Measurements from ENCODE around the gene MIP. TPM values are rescaled to one million over a fixed set of nuclear protein-coding genes. Genes with fewer than 3 reads are reported as not detected.
"Not testable (repeated sequence)": the region's sequence is repeated elsewhere in the genome, so short reads cannot be mapped to it uniquely, and the experiment has no call there.

The MIP gene
- total RNA-seq, 1 donor from 2014 or later, result not detected

DNA sequence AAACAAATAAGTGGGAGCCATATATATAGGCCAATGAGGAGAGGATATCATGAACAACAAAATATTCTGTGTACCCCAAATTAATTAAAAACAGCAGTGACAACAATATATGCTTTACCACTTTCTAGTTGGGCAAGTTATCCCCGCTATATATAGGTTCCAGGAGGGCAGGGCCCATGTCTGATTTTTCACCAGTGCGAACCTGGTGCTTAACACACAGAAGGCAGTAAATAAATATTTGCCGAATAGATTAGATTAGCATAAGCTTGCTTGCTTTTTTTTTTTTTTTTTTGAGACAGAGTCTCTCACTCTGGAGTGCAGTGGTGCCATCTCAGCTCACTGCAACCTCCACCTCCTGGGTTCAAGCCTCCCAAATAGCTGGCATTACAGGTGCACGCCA is 3.4 kb upstream of the MIP start:
- H3K27me3 Mint-ChIP-seq, result peaks cover 21% of the 10 kb centered on the region
- H3K4me1 Mint-ChIP-seq (ENCODE audit: low read depth), result no peaks in the 10 kb centered on the region
- no peaks in the 10 kb centered on the region for H3K9me3 Mint-ChIP-seq (ENCODE audit: low read depth)
- no peak overlapping the region for H3K4me3 Mint-ChIP-seq (ENCODE audit: low read depth)
- TF ChIP-seq, protein P1, sequence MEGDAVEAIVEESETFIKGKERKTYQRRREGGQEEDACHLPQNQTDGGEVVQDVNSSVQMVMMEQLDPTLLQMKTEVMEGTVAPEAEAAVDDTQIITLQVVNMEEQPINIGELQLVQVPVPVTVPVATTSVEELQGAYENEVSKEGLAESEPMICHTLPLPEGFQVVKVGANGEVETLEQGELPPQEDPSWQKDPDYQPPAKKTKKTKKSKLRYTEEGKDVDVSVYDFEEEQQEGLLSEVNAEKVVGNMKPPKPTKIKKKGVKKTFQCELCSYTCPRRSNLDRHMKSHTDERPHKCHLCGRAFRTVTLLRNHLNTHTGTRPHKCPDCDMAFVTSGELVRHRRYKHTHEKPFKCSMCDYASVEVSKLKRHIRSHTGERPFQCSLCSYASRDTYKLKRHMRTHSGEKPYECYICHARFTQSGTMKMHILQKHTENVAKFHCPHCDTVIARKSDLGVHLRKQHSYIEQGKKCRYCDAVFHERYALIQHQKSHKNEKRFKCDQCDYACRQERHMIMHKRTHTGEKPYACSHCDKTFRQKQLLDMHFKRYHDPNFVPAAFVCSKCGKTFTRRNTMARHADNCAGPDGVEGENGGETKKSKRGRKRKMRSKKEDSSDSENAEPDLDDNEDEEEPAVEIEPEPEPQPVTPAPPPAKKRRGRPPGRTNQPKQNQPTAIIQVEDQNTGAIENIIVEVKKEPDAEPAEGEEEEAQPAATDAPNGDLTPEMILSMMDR (IDR thresholded peaks at IDR 0.05; ENCODE audit: unreplicated experiment), result no peak
- H3K27ac Mint-ChIP-seq, result no peak overlapping the region
- H3K36me3 Mint-ChIP-seq (ENCODE audit: insufficient read depth), result no peaks in the 10 kb centered on the region
- no peak for DNase-seq (ENCODE audit: low spot score, unreplicated experiment)

DNA sequence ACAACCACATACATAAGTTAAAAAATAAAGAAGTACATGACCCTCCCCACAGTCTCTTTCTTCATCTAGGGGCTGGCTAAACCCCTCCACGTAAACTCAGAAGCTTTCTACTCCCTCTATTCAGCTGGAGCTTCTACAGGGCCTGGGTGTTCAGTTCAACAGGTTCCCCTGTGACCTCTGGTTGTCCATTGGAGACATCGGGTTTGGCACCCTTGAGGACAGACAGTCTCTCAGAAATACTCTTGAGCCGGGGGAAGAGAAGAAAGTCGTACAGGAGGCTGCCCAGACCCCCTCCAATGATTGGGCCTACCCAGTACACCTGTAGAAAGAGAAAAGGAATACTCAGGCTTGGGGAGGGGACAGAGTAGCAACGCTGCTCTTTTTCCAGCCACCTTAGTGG is 3.3 kb downstream of the MIP start:
- Mint-ChIP-seq H3K9me3 (ENCODE audit: low read depth) (no peaks in the 10 kb centered on the region), H3K4me3 (ENCODE audit: low read depth) (no peak overlapping the region), H3K27me3 (peaks cover 21% of the 10 kb centered on the region), H3K4me1 (ENCODE audit: low read depth) (peaks cover 14% of the 10 kb centered on the region), H3K36me3 (ENCODE audit: insufficient read depth) (peaks cover 2% of the 10 kb centered on the region), H3K27ac (no peak overlapping the region)
- no peak for DNase-seq (ENCODE audit: low spot score, unreplicated experiment)
- TF ChIP-seq, protein P1 (IDR thresholded peaks at IDR 0.05; ENCODE audit: unreplicated experiment), result no peak

DNA sequence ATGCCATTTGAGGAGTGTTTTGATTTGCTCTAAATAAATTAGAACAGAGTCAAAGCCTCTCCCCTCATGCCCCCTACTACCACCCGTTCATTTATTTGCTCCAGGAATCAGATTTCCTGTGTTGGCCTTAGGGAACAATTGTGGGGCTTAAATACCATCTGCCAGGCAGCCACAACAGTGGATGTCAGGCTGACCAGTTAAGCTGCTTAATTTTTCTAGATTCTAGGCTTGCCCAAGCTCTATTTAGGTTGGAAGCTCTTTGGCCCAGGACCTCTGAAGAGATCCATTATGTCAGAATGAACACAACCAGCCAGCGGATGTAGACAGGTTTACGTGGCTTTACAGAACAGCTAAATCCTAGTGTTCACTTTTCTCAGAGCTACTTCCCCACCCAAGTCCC is 4.2 kb downstream of the MIP start:
- Mint-ChIP-seq H3K36me3 (ENCODE audit: insufficient read depth) (peaks cover 2% of the 10 kb centered on the region), H3K27me3 (peaks cover 15% of the 10 kb centered on the region), H3K27ac (no peak overlapping the region), H3K4me3 (ENCODE audit: low read depth) (peak overlapping the region; percentile 93), H3K9me3 (ENCODE audit: low read depth) (no peaks in the 10 kb centered on the region), H3K4me1 (ENCODE audit: low read depth) (peaks cover 14% of the 10 kb centered on the region)
- DNase-seq (ENCODE audit: low spot score, unreplicated experiment), result no peak
- TF ChIP-seq, protein P1 (IDR thresholded peaks at IDR 0.05; ENCODE audit: unreplicated experiment), result no peak

DNA sequence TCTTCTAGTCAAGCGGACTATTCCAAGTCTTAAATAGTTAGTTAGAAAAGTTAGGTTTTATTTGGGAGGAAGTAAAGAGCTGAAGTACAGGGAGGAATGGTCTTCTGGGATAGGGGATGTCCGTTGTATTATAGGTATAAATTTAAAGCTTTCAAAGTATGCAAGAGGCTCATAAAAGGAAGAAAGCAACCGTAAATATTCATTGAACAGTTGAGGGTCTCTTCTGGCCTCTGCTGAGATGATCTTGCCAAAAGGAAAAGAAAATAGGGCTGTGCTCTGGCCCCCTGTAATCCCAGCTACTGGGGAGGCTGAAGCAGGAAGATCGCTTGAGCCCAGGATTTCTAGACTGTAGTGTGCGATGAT is 4.9 kb downstream of the MIP start:
- H3K9me3 Mint-ChIP-seq (ENCODE audit: low read depth), result peaks cover 3% of the 10 kb centered on the region
- H3K36me3 Mint-ChIP-seq (ENCODE audit: insufficient read depth), result peaks cover 4% of the 10 kb centered on the region
- peak overlapping the region; percentile 98 for H3K27ac Mint-ChIP-seq
- TF ChIP-seq, protein P1 (IDR thresholded peaks at IDR 0.05; ENCODE audit: unreplicated experiment), result no peak
- H3K4me1 Mint-ChIP-seq (ENCODE audit: low read depth), result peaks cover 14% of the 10 kb centered on the region
- H3K27me3 Mint-ChIP-seq, result peaks cover 13% of the 10 kb centered on the region
- H3K4me3 Mint-ChIP-seq (ENCODE audit: low read depth), result peak overlapping the region; percentile 93
- no peak for DNase-seq (ENCODE audit: low spot score, unreplicated experiment)

DNA sequence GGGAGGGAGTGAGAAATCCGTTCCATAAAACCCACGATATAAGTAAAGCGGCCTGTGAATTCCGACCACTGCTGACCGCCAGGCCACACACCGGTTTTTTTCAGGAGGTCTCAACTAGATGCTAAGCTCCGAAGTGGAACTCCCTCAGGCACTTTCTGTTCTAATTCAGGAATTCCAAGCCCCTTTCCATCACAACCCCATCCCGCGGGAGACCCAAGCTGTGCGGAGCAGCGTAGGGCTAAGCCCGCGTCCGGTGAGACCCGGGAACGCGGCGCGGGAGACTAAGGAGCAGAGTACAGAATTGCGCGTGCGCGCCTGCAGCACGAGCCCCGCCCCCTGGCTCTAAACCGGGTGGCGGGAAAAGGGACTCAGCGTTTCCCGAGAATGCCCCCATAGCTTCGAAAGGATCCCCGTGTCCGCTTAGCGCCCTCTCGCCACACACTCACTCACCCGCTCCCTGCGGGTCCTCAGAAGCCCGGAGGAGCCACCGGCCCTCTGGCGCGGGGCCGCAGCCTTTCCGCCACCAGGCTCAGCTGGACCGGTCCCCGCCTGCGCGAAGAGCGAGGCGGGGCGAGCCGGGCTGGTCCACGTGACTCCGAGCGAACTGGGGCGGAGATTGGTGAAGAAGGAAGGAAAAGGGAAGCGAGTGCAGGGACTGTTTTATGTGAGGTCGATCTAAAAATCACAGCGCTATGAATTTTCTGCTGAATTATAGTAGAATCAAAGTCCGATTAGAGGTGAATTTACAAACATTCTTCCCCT is 5.4 kb downstream of the MIP start, which contains the start of gene TIMELESS:
TIMELESS (minus strand) TSS at position 567 of the 762 bp plus-strand sequence. CDS start 15,256 bp downstream, outside the sequence.
- Mint-ChIP-seq H3K4me1 (ENCODE audit: low read depth) (peaks cover 16% of the 10 kb centered on the region), H3K27ac (peak within 1 kb of the TSS; percentile 98), H3K27me3 (peaks cover 10% of the 10 kb centered on the region), H3K36me3 (ENCODE audit: insufficient read depth) (peaks cover 7% of the 10 kb centered on the region), H3K4me3 (ENCODE audit: low read depth) (peak within 1 kb of the TSS; percentile 93), H3K9me3 (ENCODE audit: low read depth) (peaks cover 6% of the 10 kb centered on the region)
- TF ChIP-seq, protein P1 (IDR thresholded peaks at IDR 0.05; ENCODE audit: unreplicated experiment), result no peak
- DNase-seq (ENCODE audit: low spot score, unreplicated experiment), result peak; percentile 68

DNA sequence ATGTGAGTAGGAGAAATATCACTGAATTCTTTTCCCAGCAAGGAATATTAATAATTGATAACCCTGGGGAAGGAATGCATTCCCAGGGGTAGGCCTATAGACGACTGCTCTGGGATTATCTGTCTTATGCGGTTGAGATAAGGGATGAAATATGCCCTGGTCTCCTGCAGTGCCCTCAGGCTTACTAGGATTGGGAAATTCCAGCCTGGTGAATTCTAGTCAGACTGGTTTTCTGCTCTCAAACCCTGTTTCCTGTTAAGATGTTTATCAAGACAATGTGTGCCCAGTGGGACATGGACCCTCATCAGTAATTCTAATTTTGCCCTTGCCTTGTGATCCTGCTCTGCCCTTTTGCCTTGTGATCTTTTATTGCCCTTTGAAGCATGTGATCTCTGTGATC is 11.2 kb downstream of the MIP start:
- not testable (repeated sequence) for DNase-seq (ENCODE audit: low spot score, unreplicated experiment); H3K4me3 Mint-ChIP-seq (ENCODE audit: low read depth); H3K27me3 Mint-ChIP-seq
- Mint-ChIP-seq H3K27ac (peak overlapping the region; percentile 62), H3K36me3 (ENCODE audit: insufficient read depth) (peaks cover 19% of the 10 kb centered on the region), H3K9me3 (ENCODE audit: low read depth) (peaks cover 15% of the 10 kb centered on the region), H3K4me1 (ENCODE audit: low read depth) (peaks cover 13% of the 10 kb centered on the region)
